Neural cell (in vitro differentiated cells): ENCODE results near the gene PRPSAP1. TPM values are rescaled to one million over a fixed set of nuclear protein-coding genes. Genes with fewer than 3 reads are reported as not detected.

ENCODE experiments used
- H2AFZ ChIP-seq: fragments of 200-600, 300-800 bp; sonication (generic), shearing (Covaris generic); 2 replicates; pipeline ENCODE4 v1.6.0; 2014; ENCODE audit warnings: low read depth, mild to moderate bottlenecking, antibody characterized with exemption, low read length, moderate library complexity
- H3F3A ChIP-seq: fragments of 200-600 bp; shearing (Covaris generic); 2 replicates; pipeline ENCODE4 v1.6.1; 2016; ENCODE audit warnings: mild to moderate bottlenecking, moderate library complexity, mixed read lengths, antibody characterized with exemption, low read length; ENCODE audit not compliant: insufficient read depth, poor library complexity, severe bottlenecking
- H3K27ac ChIP-seq: fragments of 200-600, 300-800 bp; sonication (generic), shearing (Covaris generic); 2 replicates; pipeline ENCODE4 v1.5.1; 2014; ENCODE audit warnings: mild to moderate bottlenecking, low read length, moderate library complexity
- H3K27me3 ChIP-seq: fragments of 300-800, 200-600 bp; sonication (generic), shearing (Covaris generic); 2 replicates; pipeline ENCODE4 v1.6.0; 2014; ENCODE audit warnings: mild to moderate bottlenecking, low read depth, low read length, moderate library complexity; ENCODE audit not compliant: insufficient read depth
- H3K36me3 ChIP-seq: fragments of 300-800, 200-600 bp; sonication (generic), shearing (Covaris generic); 2 replicates; pipeline ENCODE4 v1.5.1; 2014; ENCODE audit warnings: mild to moderate bottlenecking, antibody characterized with exemption, low read length, moderate library complexity; ENCODE audit not compliant: insufficient read depth
- H3K4me2 ChIP-seq: fragments of 300-800, 200-600 bp; sonication (generic), shearing (Covaris generic); 2 replicates; pipeline ENCODE4 v1.6.0; 2014; ENCODE audit warnings: mild to moderate bottlenecking, low read length
- H3K4me3 ChIP-seq: fragments of 300-800, 200-600 bp; sonication (generic), shearing (Covaris generic); 2 replicates; pipeline ENCODE4 v1.5.1; 2014; ENCODE audit warnings: mild to moderate bottlenecking, low read length, moderate library complexity
- H3K79me2 ChIP-seq: fragments of 200-600 bp; shearing (Covaris generic); replicated peaks from 2 replicates; pipeline ENCODE4 v1.6.0; 2014; ENCODE audit warnings: mild to moderate bottlenecking, low read length, moderate library complexity; ENCODE audit not compliant: insufficient read depth
- H3K9ac ChIP-seq: fragments of 300-800, 200-600 bp; sonication (generic), shearing (Covaris generic); 2 replicates; pipeline ENCODE4 v1.6.1; 2016; ENCODE audit warnings: mild to moderate bottlenecking, low read length, mixed read lengths
- H3K9me2 ChIP-seq: fragments of 200-600 bp; shearing (Covaris generic); 2 replicates; pipeline ENCODE4 v1.6.1; 2016; ENCODE audit warnings: mild to moderate bottlenecking, low read length, mixed read lengths; ENCODE audit not compliant: insufficient read depth
- H3K9me3 ChIP-seq: fragments of 200-600, 300-800 bp; sonication (generic), shearing (Covaris generic); 2 replicates; pipeline ENCODE4 v1.6.1; 2016; ENCODE audit warnings: mild to moderate bottlenecking, mixed run types, low read length, moderate library complexity, mixed read lengths
- H4K20me1 ChIP-seq: fragments of 200-600 bp; shearing (Covaris generic); 2 replicates; pipeline ENCODE4 v1.6.1; 2016; ENCODE audit warnings: mild to moderate bottlenecking, mixed run types; ENCODE audit not compliant: insufficient read depth
- CTCF ChIP-seq: fragments of 450-650 bp; IDR thresholded peaks from 2 replicates; pipeline ENCODE4 v1.5.1; 2014; ENCODE audit warnings: antibody characterized with exemption, mild to moderate bottlenecking, moderate library complexity; ENCODE audit not compliant: poor library complexity, severe bottlenecking
- EP300 ChIP-seq: fragments of 450-650 bp; conservative IDR thresholded peaks from 2 replicates; pipeline ENCODE4 v1.6.1; 2014; ENCODE audit warnings: antibody characterized with exemption, mild to moderate bottlenecking, moderate library complexity; ENCODE audit not compliant: poor library complexity, severe bottlenecking
- EZH2 ChIP-seq: fragments of 200-600, 300-800 bp; shearing (Covaris generic), sonication (generic); IDR thresholded peaks from 2 replicates; pipeline ENCODE4 v1.6.1; 2014; ENCODE audit warnings: antibody characterized with exemption, low read length, borderline replicate concordance, mild to moderate bottlenecking; ENCODE audit not compliant: insufficient read depth, poor library complexity, severe bottlenecking
- MXI1 ChIP-seq: fragments of 450-650 bp; conservative IDR thresholded peaks from 2 replicates; pipeline ENCODE4 v1.6.1; 2014; ENCODE audit warnings: antibody characterized with exemption, mild to moderate bottlenecking; ENCODE audit not compliant: poor library complexity, severe bottlenecking
- POLR2AphosphoS5 ChIP-seq: IDR thresholded peaks from 2 replicates; pipeline ENCODE4 v1.6.1; 2012
- RAD21 ChIP-seq: fragments of 450-650 bp; conservative IDR thresholded peaks from 2 replicates; pipeline ENCODE4 v1.6.1; 2014; ENCODE audit warnings: antibody characterized with exemption, mild to moderate bottlenecking, moderate library complexity
- REST ChIP-seq: IDR thresholded peaks from 2 replicates; pipeline ENCODE4 v1.6.1; 2012; ENCODE audit warnings: borderline replicate concordance
- SMC3 ChIP-seq: fragments of 450-650 bp; conservative IDR thresholded peaks from 2 replicates; pipeline ENCODE4 v1.6.1; 2014; ENCODE audit warnings: antibody characterized with exemption, mild to moderate bottlenecking, moderate library complexity; ENCODE audit not compliant: poor library complexity
- TAF1 ChIP-seq: IDR thresholded peaks from 2 replicates; pipeline ENCODE4 v1.6.1; 2012; ENCODE audit warnings: low read depth
- polyA plus RNA-seq: library from polyadenylated mRNA; depleted of rRNA; stranded (reverse); fragments of >200 nt; gene quantifications from 2 replicates; pipeline ENCODE4 v1.2.3, GENCODE V29; 2014

The PRPSAP1 gene
- polyA plus RNA-seq, 1 donor from 2014 or later = 73.8 TPM

DNA sequence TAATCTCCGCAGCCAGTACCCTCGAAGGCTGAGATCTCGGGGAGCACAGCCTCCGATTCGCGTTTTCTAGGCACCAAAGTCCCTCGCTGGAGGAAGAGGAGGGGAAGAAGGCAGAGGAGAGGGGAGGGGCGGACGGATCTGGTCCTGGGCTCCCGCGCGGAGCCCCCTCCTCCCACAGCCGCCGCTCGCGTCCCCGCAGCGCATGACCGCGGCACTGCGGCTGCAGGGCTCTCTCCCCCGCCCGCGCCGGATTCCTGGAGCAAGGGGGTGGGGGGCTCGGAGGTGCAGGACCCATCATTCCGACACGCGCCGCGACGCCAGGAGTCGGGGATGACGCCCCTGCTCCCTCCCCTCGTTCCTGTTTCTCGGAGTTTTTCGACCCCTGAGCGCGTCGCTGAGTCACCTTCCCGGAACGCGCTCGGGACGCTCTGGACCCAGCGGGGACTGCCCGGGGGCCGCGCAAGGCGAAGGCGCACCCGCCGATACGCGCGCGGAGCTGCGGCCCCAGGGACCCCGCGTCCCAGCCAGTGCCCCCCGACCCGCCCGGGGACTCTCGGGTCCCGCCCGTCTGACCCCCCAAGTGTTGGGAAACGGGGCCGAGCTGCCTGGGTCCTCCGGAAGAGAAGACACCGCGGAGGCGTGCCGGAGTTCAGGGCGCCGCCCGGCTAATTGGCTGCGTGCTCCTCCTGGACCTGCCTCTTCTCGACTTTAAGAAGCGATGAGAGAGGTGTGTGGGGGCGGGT lies 29.3 kb upstream of the PRPSAP1 start:
- Histone ChIP-seq H3K4me2 (peak overlapping the region; percentile 48), H2AFZ (no peak overlapping the region), H3K9me2 (no peaks in the 10 kb centered on the region), H3K27me3 (peaks cover 40% of the 10 kb centered on the region), H3K36me3 (no peaks in the 10 kb centered on the region), H3F3A (no peaks in the 10 kb centered on the region), H3K79me2 (no peaks in the 10 kb centered on the region), H4K20me1 (no peaks in the 10 kb centered on the region), H3K9ac (peak overlapping the region; percentile 51), H3K27ac (no peak overlapping the region), H3K4me3 (peak overlapping the region; percentile 73), H3K9me3 (no peaks in the 10 kb centered on the region)
- no peak for TF ChIP-seq POLR2AphosphoS5
- no peak for TF ChIP-seq REST
- TF ChIP-seq SMC3 = no peak
- no peak for TF ChIP-seq EZH2
- TF ChIP-seq MXI1 = no peak
- TF ChIP-seq CTCF = no peak
- TF ChIP-seq TAF1 = peak; percentile 51

DNA sequence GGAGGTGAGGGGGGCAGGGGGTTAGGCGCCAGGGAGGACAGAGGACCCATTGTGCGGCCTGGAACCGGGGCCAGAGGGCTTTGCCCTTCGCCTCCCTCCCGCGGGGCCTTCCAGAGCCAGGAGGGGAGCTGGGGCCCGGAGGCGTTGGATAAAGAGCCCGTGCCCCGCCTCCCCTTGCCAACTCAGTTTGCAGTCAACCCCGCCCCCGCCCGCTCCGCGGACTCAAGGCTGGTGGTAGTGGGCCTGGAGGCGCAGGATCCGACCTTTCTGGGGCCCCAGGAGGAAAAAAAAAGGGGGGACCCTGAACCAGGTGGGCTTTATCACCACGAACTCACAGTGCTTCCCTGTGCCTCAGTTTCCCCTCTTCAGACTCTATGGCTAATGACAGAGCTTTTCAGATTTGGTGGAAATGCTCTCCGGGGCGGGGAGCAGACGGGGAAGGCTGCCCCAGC lies 28.7 kb upstream of the PRPSAP1 start:
- TF ChIP-seq POLR2AphosphoS5 (no peak), RAD21 (no peak), SMC3 (no peak), REST (no peak), EP300 (no peak), EZH2 (no peak), TAF1 (no peak), MXI1 (no peak), CTCF (no peak)
- Histone ChIP-seq H3K9ac (no peak overlapping the region), H3K27me3 (peaks cover 40% of the 10 kb centered on the region), H3K36me3 (no peaks in the 10 kb centered on the region), H3K27ac (no peak overlapping the region), H3F3A (no peaks in the 10 kb centered on the region), H3K9me2 (no peaks in the 10 kb centered on the region), H3K9me3 (no peaks in the 10 kb centered on the region), H4K20me1 (no peaks in the 10 kb centered on the region), H2AFZ (no peak overlapping the region), H3K79me2 (no peaks in the 10 kb centered on the region), H3K4me3 (peak overlapping the region; percentile 73), H3K4me2 (no peak overlapping the region)
